ENCODE data around the gene CCBE1. TPM values are rescaled to one million over a fixed set of nuclear protein-coding genes. Genes with fewer than 3 reads are reported as not detected.

CCBE1 gene
- total and polyA plus RNA-seq, 2 of the 4 experiments (the other 2 are of a cell fraction) = 64.8 to 148 TPM

DNA sequence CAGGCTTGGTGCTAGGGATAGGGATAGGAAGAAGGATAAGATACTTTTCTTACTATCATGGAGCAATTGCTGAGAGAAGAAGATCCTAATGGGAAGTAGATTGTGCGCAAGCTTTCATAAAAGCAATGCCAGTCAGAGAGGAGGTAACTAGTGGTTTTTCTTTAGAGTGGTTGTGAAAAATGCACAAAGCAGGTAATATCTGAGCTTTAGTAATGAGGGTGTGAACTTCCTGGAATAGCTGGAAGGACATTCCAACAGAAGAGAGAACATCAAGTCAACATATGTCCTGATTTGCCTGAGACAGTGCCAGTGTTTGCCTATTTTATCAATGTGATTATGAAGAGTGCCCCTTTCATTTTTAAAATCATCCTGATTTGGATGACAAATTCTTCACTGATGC, 34.1 kb downstream of the CCBE1 start:
- H2AFZ ChIP-seq (replicated peaks; ENCODE audit: low read length, poor library complexity) = no peak overlapping the region
- H3K4me2 ChIP-seq (ENCODE audit: low read depth, low read length) = no peak overlapping the region
- BruUV-seq (replicated peaks) = no TSS peak
- peaks cover 40 to 84% of the 10 kb centered on the region in 2 experiments for H3K79me1 ChIP-seq (ENCODE audit: low read depth in 1 of 2, low read length in 2 of 2)
- H3K23ac ChIP-seq (ENCODE audit: low read depth, low read length) = no peak overlapping the region; the same call in 1 of the 2 replicates
- no peak overlapping the region for H4K5ac ChIP-seq (ENCODE audit: low read depth, low read length)
- ChIA-PET POLR2A (ENCODE audit: unreplicated experiment) (no interaction called here), CTCF (interaction anchor here (1.2 kb wide), 1 partner anchor 34 kb away, joined by 4 read pairs; the partner anchor contains the start of gene CCBE1)
- in situ Hi-C loops (cut with MboI; ENCODE audit: low sequenced_read_pairs) (no loop called here), dilution Hi-C loops (cut with HindIII; ENCODE audit: low sequenced_read_pairs, unreplicated experiment) (no loop called here), intact Hi-C loops (cut with micrococcal nuclease) (no loop called here)
- no peak overlapping the region for H3K27ac ChIP-seq (ENCODE audit: insufficient read depth, low read length)
- H3K56ac ChIP-seq (ENCODE audit: extremely low read depth, insufficient read depth, low read length) = no peak overlapping the region
- no peak overlapping the region for H3K14ac ChIP-seq (replicated peaks; ENCODE audit: low read depth, low read length)
- H2BK15ac ChIP-seq (ENCODE audit: low read depth, low read length) = no peak overlapping the region; the same call in 2 of the 3 replicates
- no peaks in the 10 kb centered on the region for H3K9me3 ChIP-seq (ENCODE audit: control insufficient read depth, insufficient read depth, low read length)
- 100% methylated on average over 1 of the region's 1 CpG; no CpG with 5 or more reads in 1 of the 2 experiments for WGBS, 2 experiments (ENCODE audit: extremely low coverage in 2 of 2, insufficient read length in 1 of 2)
- H3K9me1 ChIP-seq (ENCODE audit: insufficient read depth, low read length) = peaks cover 14% of the 10 kb centered on the region
- no peaks in the 10 kb centered on the region for H3K27me3 ChIP-seq (ENCODE audit: control insufficient read depth, insufficient read depth, low read length)
- H3K9ac ChIP-seq (ENCODE audit: low read depth, low read length) = no peak overlapping the region
- DNase-seq (no peak), ATAC-seq (ENCODE audit: low read depth) (no peak)
- 0 out of 2 replicates have a peak overlapping the region, but pooled peaks have one; percentile 13 for H2BK20ac ChIP-seq (ENCODE audit: low read depth, low read length)
- no peak overlapping the region for H3K4ac ChIP-seq (ENCODE audit: low read depth, low read length)
- H2AK9ac ChIP-seq (replicated peaks; ENCODE audit: low read depth, low read length, poor library complexity) = no peak overlapping the region
- no peak overlapping the region for H3K18ac ChIP-seq (ENCODE audit: low read depth, low read length)
- H3K4me3 ChIP-seq (ENCODE audit: insufficient read depth, low read depth, low read length) = no peak overlapping the region
- H2AK5ac ChIP-seq (ENCODE audit: low read depth, low read length) = peak overlapping the region; percentile 37; the same call in 1 of the 2 replicates
- H2BK5ac ChIP-seq (ENCODE audit: low read depth, low read length, poor library complexity, severe bottlenecking) = no peak overlapping the region
- H4K20me1 ChIP-seq (ENCODE audit: insufficient read depth, low read length) = peaks cover 27% of the 10 kb centered on the region
- H2BK120ac ChIP-seq (ENCODE audit: low read depth, low read length) = peak overlapping the region; percentile 9; the same call in 1 of the 2 replicates
- TF ChIP-seq BHLHE40 (IDR thresholded peaks at IDR 0.05; ENCODE audit: low read depth, low read length) (no peak), MAZ (IDR thresholded peaks at IDR 0.05; ENCODE audit: borderline replicate concordance, low read depth, low read length) (no peak), MXI1 (IDR thresholded peaks at IDR 0.05; ENCODE audit: borderline replicate concordance, low read depth, low read length) (no peak), MAFK (IDR thresholded peaks at IDR 0.05; ENCODE audit: low read depth, low read length) (no peak)
- no peaks in the 10 kb centered on the region for H3K36me3 ChIP-seq (ENCODE audit: control insufficient read depth, insufficient read depth, low read length)
- H4K91ac ChIP-seq (ENCODE audit: insufficient read depth, low read depth, low read length) = no peak overlapping the region
- H4K8ac ChIP-seq (ENCODE audit: low read depth in 2 of 2, low read length in 2 of 2) = no peak overlapping the region
- peaks cover 31% of the 10 kb centered on the region for H3K4me1 ChIP-seq (ENCODE audit: control insufficient read depth, insufficient read depth, low read length)

Measured in IMR-90 (cell line).